ENCODE data around the gene NAALADL1. TPM values are rescaled to one million over a fixed set of nuclear protein-coding genes. Genes with fewer than 3 reads are reported as not detected.

NAALADL1 gene
- total RNA-seq, 1 donor from 2014 or later = 14.7 TPM

- intact Hi-C loops (cut with DNase I) = no loop called here
Measured at GRCh38 chr11:65084598-65085375, 26.4 kb upstream of the NAALADL1 start.

DNA sequence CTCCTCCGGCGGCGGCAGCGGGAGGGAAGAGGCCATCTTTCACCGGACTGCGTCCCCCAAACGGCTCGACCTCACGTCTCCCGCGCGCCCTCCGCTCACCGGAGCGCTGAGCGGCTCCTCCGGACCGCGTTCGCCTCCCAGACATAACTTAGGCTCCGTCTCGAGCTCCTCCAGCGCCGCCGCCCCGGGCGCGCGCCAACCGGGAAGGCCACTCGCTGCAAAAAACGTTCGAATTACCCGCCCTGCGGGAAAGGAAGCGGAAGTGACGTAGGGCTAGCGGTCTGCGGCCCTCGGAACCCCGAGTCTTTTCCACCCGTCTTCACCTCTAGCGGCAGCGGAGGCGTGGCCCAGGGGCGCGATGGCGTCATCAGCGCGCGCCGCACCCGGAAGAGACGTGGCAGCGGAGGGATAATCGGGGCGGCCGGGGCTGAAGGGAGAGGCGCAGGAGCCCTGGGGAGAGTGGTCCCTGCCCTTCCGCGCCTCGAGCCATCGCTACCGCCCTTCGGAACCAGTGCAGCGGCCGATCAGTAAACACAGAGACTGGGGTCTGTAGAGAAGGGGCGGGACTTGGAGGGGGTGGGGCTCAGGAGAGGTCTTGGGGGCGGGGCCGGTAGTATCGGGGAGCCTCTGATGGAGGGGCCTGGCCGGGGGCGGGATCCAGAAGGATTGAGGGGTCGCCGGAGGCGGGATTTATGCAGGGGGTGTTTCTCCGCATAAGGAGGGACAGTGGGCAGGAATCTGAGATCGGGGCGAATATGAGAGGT, 25.7 kb upstream of the NAALADL1 start, which contains the start of the genes CDCA5 and ZFPL1:
Gene CDCA5, minus strand, starts transcription at position 207 of the 764 bp plus-strand sequence. Its CDS starts 62 bp downstream, at position 145.
Gene ZFPL1, plus strand, starts transcription at position 389 of the 764 bp plus-strand sequence. CDS start 477 bp downstream, outside the sequence.
- DNase-seq (ENCODE audit: low spot score) (peak; percentile 97), ATAC-seq (peak; percentile 99)
- intact Hi-C loops (cut with DNase I) = no loop called here

More at GRCh38 chr11:65084598-65085375, 26.4 kb upstream of the NAALADL1 start:
- peak; percentile 2 for ATAC-seq
- DNase-seq (ENCODE audit: low spot score) = no peak

- no peak for ATAC-seq
- intact Hi-C loops (cut with DNase I) = no loop called here
Measured at GRCh38 chr11:65083134-65083833, 24.9 kb upstream of the NAALADL1 start.

GRCh38 chr11:65078786-65079342, 20.5 kb upstream of the NAALADL1 start:
- ATAC-seq (no peak), DNase-seq (ENCODE audit: low spot score) (no peak)
- intact Hi-C loops (cut with DNase I) = no loop called here

More at GRCh38 chr11:65083134-65083833, 24.9 kb upstream of the NAALADL1 start:
- no peak for DNase-seq (ENCODE audit: low spot score)

DNA sequence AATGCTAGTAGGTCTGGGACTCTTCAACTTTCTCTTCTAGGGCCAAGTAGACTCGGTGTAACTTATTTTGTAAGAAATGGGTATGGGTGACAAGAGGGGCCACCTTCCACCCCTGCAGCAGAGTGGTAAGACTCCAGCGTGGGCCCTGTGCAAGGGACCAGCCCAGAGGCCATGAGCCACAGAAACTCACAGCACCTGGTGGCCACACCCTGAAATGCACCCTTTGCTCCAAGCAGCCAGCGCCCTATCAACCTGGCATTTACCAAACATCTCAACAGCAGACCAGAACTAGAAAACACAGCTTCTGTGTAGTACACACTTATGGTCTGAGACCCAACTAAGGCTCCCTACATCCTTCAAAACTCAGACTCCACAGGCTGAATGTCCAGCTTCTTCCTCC, 19.8 kb upstream of the NAALADL1 start:
- no peak for ATAC-seq
- DNase-seq (ENCODE audit: low spot score) = no peak
- intact Hi-C loops (cut with DNase I) = no loop called here

DNA sequence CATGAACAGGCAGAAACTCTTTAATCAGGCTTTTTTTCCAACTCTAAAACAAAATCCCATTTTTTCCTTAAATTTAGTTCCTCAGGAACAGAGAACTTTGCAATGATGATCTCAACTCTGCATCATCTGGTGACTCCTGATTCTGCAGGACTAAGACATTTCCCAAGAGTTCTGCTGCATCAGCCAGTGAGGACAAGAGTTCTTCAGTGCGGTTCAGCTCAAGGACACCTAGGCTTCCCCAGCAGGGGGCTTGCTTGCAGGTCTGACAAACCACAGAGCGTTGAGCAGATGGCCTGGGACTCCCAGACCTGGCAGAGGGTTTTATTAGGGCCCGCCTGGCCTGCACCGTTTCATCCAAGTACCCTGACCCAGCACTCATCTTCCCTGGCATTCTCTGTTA, 19.1 kb upstream of the NAALADL1 start:
- DNase-seq (ENCODE audit: low spot score) (no peak), ATAC-seq (no peak)
- intact Hi-C loops (cut with DNase I) = no loop called here

GRCh38 chr11:65072631-65072966, 14.2 kb upstream of the NAALADL1 start:
- ATAC-seq (no peak), DNase-seq (ENCODE audit: low spot score) (no peak)
- intact Hi-C loops (cut with DNase I) = no loop called here

GRCh38 chr11:65071907-65072630, 13.7 kb upstream of the NAALADL1 start:
- intact Hi-C loops (cut with DNase I) = no loop called here
- ATAC-seq (no peak), DNase-seq (ENCODE audit: low spot score) (no peak)

DNA sequence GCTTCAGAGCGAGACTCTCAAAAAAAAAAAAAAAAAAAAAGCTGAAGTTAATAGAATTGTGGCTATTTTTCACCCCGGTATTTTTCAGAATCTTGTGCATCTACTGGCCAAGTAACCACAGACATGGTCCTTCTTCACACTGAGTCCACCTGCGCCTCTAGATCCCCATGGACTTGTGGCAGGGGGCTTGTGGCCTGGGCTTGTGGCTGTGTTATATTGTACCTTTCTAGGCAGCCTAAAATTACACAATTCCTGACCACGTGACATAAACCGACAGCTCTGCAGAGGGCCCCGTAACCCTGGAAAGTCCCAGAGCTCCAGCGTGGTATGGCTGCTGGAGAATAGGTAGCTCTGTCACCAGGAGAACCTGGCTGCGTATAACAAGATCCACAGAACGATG, 10.9 kb upstream of the NAALADL1 start:
- DNase-seq (ENCODE audit: low spot score) = no peak
- no peak for ATAC-seq
- intact Hi-C loops (cut with DNase I) = no loop called here

GRCh38 chr11:65067446-65067845, 9.1 kb upstream of the NAALADL1 start:
- DNase-seq (ENCODE audit: low spot score) = no peak
- intact Hi-C loops (cut with DNase I) = no loop called here
- no peak for ATAC-seq

- intact Hi-C loops (cut with DNase I) = no loop called here
- DNase-seq (ENCODE audit: low spot score) (no peak), ATAC-seq (peak; percentile 37)
Measured at GRCh38 chr11:65066805-65067291, 8.5 kb upstream of the NAALADL1 start.

DNA sequence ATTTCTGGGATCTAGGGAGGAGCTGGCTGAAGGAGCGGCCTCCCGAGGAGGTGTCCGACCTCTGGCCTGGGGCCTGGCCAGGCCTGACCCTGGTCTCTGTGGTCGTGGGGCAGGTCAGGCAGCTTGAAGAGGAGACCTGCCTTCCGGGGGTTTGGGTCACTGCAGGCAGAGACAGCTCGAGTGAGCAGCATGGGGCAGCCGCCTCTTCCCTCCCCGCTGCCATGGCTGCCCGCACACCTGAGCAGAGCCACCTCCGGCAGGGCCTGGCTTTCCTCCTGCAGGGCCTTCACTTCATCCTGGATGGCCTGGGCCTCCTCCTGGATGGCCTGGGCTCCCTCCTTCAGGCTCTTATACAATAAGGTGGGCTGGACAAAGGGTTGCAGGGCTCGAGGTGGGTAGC, 8.0 kb upstream of the NAALADL1 start:
- DNase-seq (ENCODE audit: low spot score) (no peak), ATAC-seq (no peak)
- intact Hi-C loops (cut with DNase I) = no loop called here

GRCh38 chr11:65065851-65066250, 7.5 kb upstream of the NAALADL1 start:
- no peak for ATAC-seq
- no peak for DNase-seq (ENCODE audit: low spot score)
- intact Hi-C loops (cut with DNase I) = no loop called here

DNA sequence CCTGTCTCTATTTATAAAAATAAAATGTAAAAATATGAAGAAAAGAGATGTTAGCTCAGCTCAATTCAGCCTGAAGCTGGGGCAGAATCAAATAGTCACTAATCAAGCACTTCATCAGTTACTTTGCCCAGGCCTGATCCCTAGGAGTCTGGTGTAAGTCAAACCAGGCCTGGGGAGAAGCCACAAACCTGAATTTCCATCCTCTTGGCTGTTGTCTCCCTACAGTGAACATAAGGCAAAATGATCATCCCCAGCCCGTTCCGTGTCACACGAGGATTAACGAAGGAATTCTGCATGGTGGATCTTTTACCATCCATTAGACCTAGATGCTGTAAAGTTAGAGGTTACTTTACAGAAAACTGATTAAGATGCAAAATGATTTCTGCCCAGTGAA, 6.5 kb upstream of the NAALADL1 start:
- DNase-seq (ENCODE audit: low spot score) = no peak
- ATAC-seq = no peak
- intact Hi-C loops (cut with DNase I) = no loop called here

DNA sequence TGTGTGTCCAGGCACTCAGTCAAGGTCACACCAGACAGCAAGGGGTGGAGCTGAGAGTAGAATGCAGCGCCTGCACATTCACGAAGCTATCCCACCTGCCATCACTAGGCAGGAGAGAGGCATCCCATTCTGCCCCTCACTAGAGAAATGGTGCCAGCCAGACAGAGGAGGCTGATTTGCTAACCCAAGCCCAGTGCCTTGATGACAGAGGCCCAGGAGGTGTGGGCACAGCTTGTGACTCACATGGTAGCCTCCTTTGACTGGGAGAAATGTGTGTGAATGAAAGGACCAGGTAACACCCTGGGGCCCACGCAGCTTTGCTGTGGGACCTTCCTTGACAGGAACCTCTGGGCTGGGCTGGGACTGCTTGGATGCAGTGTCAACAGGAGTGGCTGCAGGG, 5.2 kb upstream of the NAALADL1 start:
- ATAC-seq (no peak), DNase-seq (ENCODE audit: low spot score) (no peak)
- intact Hi-C loops (cut with DNase I) = no loop called here

DNA sequence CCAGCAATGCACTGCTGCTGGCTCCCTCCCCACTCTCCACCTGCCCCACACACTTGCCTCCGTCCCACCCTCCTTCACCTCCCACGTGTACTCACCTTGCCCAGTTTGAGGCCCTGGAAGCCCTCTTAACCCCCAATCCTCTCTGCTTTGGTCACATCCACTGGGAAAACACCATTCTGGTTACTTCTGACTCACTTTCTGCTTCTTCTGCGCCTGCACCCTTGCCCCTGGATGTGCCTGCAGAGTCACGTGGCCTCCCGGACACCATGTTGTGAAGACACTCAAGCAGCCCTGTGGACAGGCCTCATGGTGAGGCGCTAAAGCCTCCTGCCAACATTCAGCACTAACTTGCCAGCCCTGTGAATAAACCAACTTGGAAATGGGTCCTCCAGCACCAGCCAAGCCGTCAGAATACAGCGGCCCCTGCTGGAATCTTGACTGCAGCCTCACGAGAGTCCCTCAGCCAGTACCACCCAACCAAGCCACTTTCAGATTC, 2.6 kb upstream of the NAALADL1 start:
- intact Hi-C loops (cut with DNase I) = no loop called here
- ATAC-seq = no peak
- no peak for DNase-seq (ENCODE audit: low spot score)

GRCh38 chr11:65059959-65060824, 1.8 kb upstream of the NAALADL1 start:
- ATAC-seq (no peak), DNase-seq (ENCODE audit: low spot score) (no peak)
- intact Hi-C loops (cut with DNase I) = no loop called here

Data from sciatic nerve (tissue), 2 donors.